KG1 (cell line): ENCODE measurements around the gene ARMC5.
"Not testable (repeated sequence)": the region's sequence is repeated elsewhere in the genome, so short reads cannot be mapped to it uniquely, and the experiment has no call there.

ENCODE experiments used
- DNase-seq: peaks from one replicate; lab custom pipeline; 2025; lab: John Stamatoyannopoulos, UW

ARMC5 gene

GRCh38 chr16:31477220-31478216 lies 18.2 kb downstream of the ARMC5 start:
- DNase-seq: no peak

GRCh38 chr16:31478956-31479355 lies 19.7 kb downstream of the ARMC5 start:
- no peak for DNase-seq

- DNase-seq: no peak
These were observed 20.4 kb downstream of the ARMC5 start for GRCh38 chr16:31479751-31480150.

- no peak for DNase-seq
These were observed 21.7 kb downstream of the ARMC5 start for GRCh38 chr16:31480851-31481536.

- DNase-seq: no peak
These were observed 23.8 kb downstream of the ARMC5 start, which contains the start of gene SLC5A2 for GRCh38 chr16:31483081-31483480. Gene SLC5A2, plus strand, starts transcription at chr16:31483123. Its CDS starts 14 bp downstream, at chr16:31483137.

- DNase-seq: not testable (repeated sequence)
These were observed 24.7 kb downstream of the ARMC5 start for GRCh38 chr16:31484048-31484447.

GRCh38 chr16:31484491-31485171 lies 25.3 kb downstream of the ARMC5 start:
- no peak for DNase-seq

- DNase-seq: no peak
These were observed 26.3 kb downstream of the ARMC5 start for GRCh38 chr16:31485571-31485970.

- no peak for DNase-seq
These were observed 26.7 kb downstream of the ARMC5 start for GRCh38 chr16:31486045-31486444.

- no peak for DNase-seq
These were observed 27.9 kb downstream of the ARMC5 start for GRCh38 chr16:31487071-31487719.

- DNase-seq: no peak
These were observed 28.6 kb downstream of the ARMC5 start for GRCh38 chr16:31487720-31488467.

GRCh38 chr16:31488468-31489297 lies 29.4 kb downstream of the ARMC5 start:
- DNase-seq: no peak

- DNase-seq: no peak
These were observed 29.9 kb downstream of the ARMC5 start for GRCh38 chr16:31489298-31489564.

GRCh38 chr16:31489616-31490584 lies 30.6 kb downstream of the ARMC5 start:
- no peak for DNase-seq

- no peak for DNase-seq
These were observed 32.6 kb downstream of the ARMC5 start for GRCh38 chr16:31491778-31492418.

- DNase-seq: no peak
These were observed 34.3 kb downstream of the ARMC5 start for GRCh38 chr16:31493506-31494125.

GRCh38 chr16:31496670-31497069 lies 37.4 kb downstream of the ARMC5 start:
- no peak for DNase-seq

- DNase-seq: no peak
These were observed 39.2 kb downstream of the ARMC5 start for GRCh38 chr16:31498493-31498892.
